Mesenchymal stem cell (in vitro differentiated cells and primary cell): ENCODE results near the gene SH3PXD2A.

ENCODE experiments used
- DNase-seq: peaks from one replicate; pipeline ENCODE4 v3.0.0-alpha.2; 2013
- H2AFZ ChIP-seq: one replicate; pipeline ENCODE4 v1.6.1; 2013; ENCODE audit warnings: low read depth, mild to moderate bottlenecking, control low read depth, inconsistent platforms, low read length, moderate library complexity
- H2AK5ac ChIP-seq: 2 replicates; pipeline ENCODE4 v1.6.1; 2013; ENCODE audit warnings: low read length, moderate library complexity, mild to moderate bottlenecking, inconsistent platforms; ENCODE audit not compliant: severe bottlenecking
- H2BK120ac ChIP-seq: one replicate; pipeline ENCODE4 v1.6.1; 2013; ENCODE audit warnings: low read depth, mild to moderate bottlenecking, inconsistent platforms, low read length, moderate library complexity
- H2BK12ac ChIP-seq, 2 experiments: one replicate each; pipeline ENCODE4 v1.6.1; 2013; ENCODE audit warnings: inconsistent platforms in 2 of 2, low read length in 2 of 2, mild to moderate bottlenecking in 2 of 2, moderate library complexity in 2 of 2, control low read depth in 1 of 2
- H2BK15ac ChIP-seq: one replicate; pipeline ENCODE4 v1.6.1; 2013; ENCODE audit warnings: mild to moderate bottlenecking, low read depth, inconsistent platforms; ENCODE audit not compliant: poor library complexity, severe bottlenecking
- H2BK5ac ChIP-seq: 2 replicates; pipeline ENCODE4 v1.6.1; 2013; ENCODE audit warnings: low read depth, mild to moderate bottlenecking, low read length, control low read depth, inconsistent platforms; ENCODE audit not compliant: poor library complexity, severe bottlenecking
- H3K14ac ChIP-seq, 2 experiments: one replicate each; pipeline ENCODE4 v1.6.1; 2013; ENCODE audit warnings: inconsistent platforms in 2 of 2, low read length in 2 of 2, control low read depth in 1 of 2, mild to moderate bottlenecking in 1 of 2, moderate library complexity in 1 of 2
- H3K18ac ChIP-seq, 2 experiments: one replicate each; pipeline ENCODE4 v1.6.1; 2013; ENCODE audit warnings: inconsistent platforms in 2 of 2, low read length in 2 of 2, control low read depth in 1 of 2, low read depth in 1 of 2, mild to moderate bottlenecking in 1 of 2
- H3K23ac ChIP-seq, 2 experiments: one replicate each; pipeline ENCODE4 v1.6.1; 2013; ENCODE audit warnings: inconsistent platforms in 2 of 2, low read length in 2 of 2, mild to moderate bottlenecking in 2 of 2, moderate library complexity in 2 of 2, control low read depth in 1 of 2
- H3K27ac ChIP-seq: 2 replicates; pipeline ENCODE4 v1.5.1; 2013; ENCODE audit warnings: mild to moderate bottlenecking, moderate library complexity, low read length, control low read depth, inconsistent platforms; ENCODE audit not compliant: poor library complexity, severe bottlenecking
- H3K27me3 ChIP-seq, 2 experiments: 2 replicates each; pipeline versions ENCODE4 v1.6.1 to v1.7.0; 2013; ENCODE audit warnings: low read length in 2 of 2, mild to moderate bottlenecking in 2 of 2, moderate library complexity in 2 of 2, control low read depth in 1 of 2, inconsistent platforms in 1 of 2; ENCODE audit not compliant: control insufficient read depth in 1 of 2, insufficient read depth in 1 of 2
- H3K36me3 ChIP-seq, 2 experiments: 2 replicates each; pipeline versions ENCODE4 v1.6.1 to v1.7.0; 2013; ENCODE audit warnings: low read length in 2 of 2, control low read depth in 1 of 2, inconsistent platforms in 1 of 2, low read depth in 1 of 2, mild to moderate bottlenecking in 1 of 2; ENCODE audit not compliant: insufficient read depth in 2 of 2, control insufficient read depth in 1 of 2
- H3K4ac ChIP-seq, 2 experiments: one replicate each; pipeline ENCODE4 v1.6.1; 2013; ENCODE audit warnings: inconsistent platforms in 2 of 2, low read length in 2 of 2, mild to moderate bottlenecking in 2 of 2, moderate library complexity in 2 of 2, control low read depth in 1 of 2, low read depth in 1 of 2
- H3K4me1 ChIP-seq: 2 replicates; pipeline ENCODE4 v1.6.1; 2013; ENCODE audit warnings: low read depth, low read length, control low read depth; ENCODE audit not compliant: control insufficient read depth, insufficient read depth
- H3K4me2 ChIP-seq: 2 replicates; pipeline ENCODE4 v1.6.1; 2013; ENCODE audit warnings: low read length, mild to moderate bottlenecking, inconsistent platforms; ENCODE audit not compliant: poor library complexity, severe bottlenecking
- H3K4me3 ChIP-seq, 2 experiments: 2 replicates each; pipeline versions ENCODE4 v1.5.1 to v1.7.0; 2013; ENCODE audit warnings: low read length in 2 of 2, mild to moderate bottlenecking in 2 of 2, control low read depth in 1 of 2, low read depth in 1 of 2; ENCODE audit not compliant: insufficient read depth in 1 of 2
- H3K79me1 ChIP-seq: replicated peaks from 2 replicates; pipeline ENCODE4 v1.6.1; 2013; ENCODE audit warnings: mild to moderate bottlenecking, control low read depth, low read length, inconsistent platforms; ENCODE audit not compliant: poor library complexity, severe bottlenecking
- H3K9ac ChIP-seq: 2 replicates; pipeline ENCODE4 v1.7.0; 2013; ENCODE audit warnings: mild to moderate bottlenecking, low read length, moderate library complexity
- H3K9me3 ChIP-seq: 2 replicates; pipeline ENCODE4 v1.7.0; 2013; ENCODE audit warnings: mild to moderate bottlenecking, low read length; ENCODE audit not compliant: control insufficient read depth
- H4K8ac ChIP-seq: one replicate; pipeline ENCODE4 v1.6.1; 2013; ENCODE audit warnings: inconsistent platforms, mild to moderate bottlenecking, low read length, moderate library complexity
- H4K91ac ChIP-seq: one replicate; pipeline ENCODE4 v1.6.1; 2013; ENCODE audit warnings: mild to moderate bottlenecking, low read length, inconsistent platforms
- WGBS: methylation state at CpG from one replicate; pipeline ENCODE4 v1.1.7; 2013; ENCODE audit warnings: mixed read lengths; 5-methylcytosine and 5-hydroxymethylcytosine counted together

Gene SH3PXD2A

GRCh38 chr10:103716206-103717160, 138.9 kb downstream of the SH3PXD2A start:
- Histone ChIP-seq H2AK5ac (no peak overlapping the region), H2AFZ (no peak overlapping the region), H4K8ac (no peak overlapping the region), H3K18ac (peak overlapping the region; percentile 18 to 48), H2BK5ac (no peak overlapping the region), H3K4ac (no peak overlapping the region), H2BK15ac (peak overlapping the region; percentile 73), H3K9me3 (no peaks in the 10 kb centered on the region), H3K79me1 (no peaks in the 10 kb centered on the region), H3K27me3 (no peaks in the 10 kb centered on the region), H2BK120ac (no peak overlapping the region), H3K27ac (no peak overlapping the region), H3K4me2 (no peak overlapping the region), H3K9ac (no peak overlapping the region), H3K36me3 (peaks cover 0 to 15% of the 10 kb centered on the region in 2 experiments), H3K4me3 (no peak overlapping the region), H4K91ac (peak overlapping the region; percentile 35), H3K4me1 (peaks cover 11% of the 10 kb centered on the region), H3K23ac (peak overlapping the region in 1 of 2 experiments; percentile 6), H3K14ac (peak overlapping the region in 1 of 2 experiments; percentile 68), H2BK12ac (peak overlapping the region in 1 of 2 experiments; percentile 42)
- 88% methylated on average over 11 of the region's 11 CpGs for WGBS
- no peak for DNase-seq

GRCh38 chr10:103715430-103715829, 139.9 kb downstream of the SH3PXD2A start:
- H3K4ac ChIP-seq: no peak overlapping the region
- 59% methylated on average over 8 of the region's 8 CpGs for WGBS
- H3K4me2 ChIP-seq: no peak overlapping the region
- H3K36me3 ChIP-seq: peaks cover 0 to 8% of the 10 kb centered on the region in 2 experiments
- H4K91ac ChIP-seq: no peak overlapping the region
- H3K27me3 ChIP-seq: no peaks in the 10 kb centered on the region
- DNase-seq: peak; percentile 85
- no peak overlapping the region for H2AK5ac ChIP-seq
- no peak overlapping the region for H2BK12ac ChIP-seq
- no peak overlapping the region for H2BK5ac ChIP-seq
- no peak overlapping the region for H3K4me3 ChIP-seq
- no peak overlapping the region for H2AFZ ChIP-seq
- H3K79me1 ChIP-seq: no peaks in the 10 kb centered on the region
- peaks cover 9% of the 10 kb centered on the region for H3K4me1 ChIP-seq
- H3K9ac ChIP-seq: peak overlapping the region; percentile 48
- H3K23ac ChIP-seq: no peak overlapping the region
- no peak overlapping the region for H2BK15ac ChIP-seq
- no peak overlapping the region for H2BK120ac ChIP-seq
- H3K27ac ChIP-seq: no peak overlapping the region
- H3K14ac ChIP-seq: peak overlapping the region in 1 of 2 experiments; percentile 48
- H4K8ac ChIP-seq: no peak overlapping the region
- H3K9me3 ChIP-seq: no peaks in the 10 kb centered on the region
- H3K18ac ChIP-seq: peak overlapping the region in 1 of 2 experiments; percentile 21

- H3K4ac ChIP-seq: no peak overlapping the region
- no peaks in the 10 kb centered on the region for H3K79me1 ChIP-seq
- H2BK5ac ChIP-seq: no peak overlapping the region
- H3K36me3 ChIP-seq: peaks cover 0 to 7% of the 10 kb centered on the region in 2 experiments
- H2AFZ ChIP-seq: no peak overlapping the region
- H2BK120ac ChIP-seq: no peak overlapping the region
- peak overlapping the region in 1 of 2 experiments; percentile 16 for H3K18ac ChIP-seq
- DNase-seq: no peak
- H3K9ac ChIP-seq: no peak overlapping the region
- no peak overlapping the region for H3K14ac ChIP-seq
- H4K91ac ChIP-seq: peak overlapping the region; percentile 63
- H2BK15ac ChIP-seq: no peak overlapping the region
- H3K23ac ChIP-seq: peak overlapping the region in 1 of 2 experiments; percentile 75
- no peak overlapping the region for H3K4me2 ChIP-seq
- H3K27me3 ChIP-seq: no peaks in the 10 kb centered on the region
- H2BK12ac ChIP-seq: peak overlapping the region in 1 of 2 experiments; percentile 18
- H3K4me1 ChIP-seq: peaks cover 12% of the 10 kb centered on the region
- 84% methylated on average over 7 of the region's 7 CpGs for WGBS
- H3K9me3 ChIP-seq: no peaks in the 10 kb centered on the region
- H4K8ac ChIP-seq: no peak overlapping the region
- H2AK5ac ChIP-seq: no peak overlapping the region
- H3K27ac ChIP-seq: no peak overlapping the region
- no peak overlapping the region for H3K4me3 ChIP-seq
These were observed 141.0 kb downstream of the SH3PXD2A start for GRCh38 chr10:103714232-103714891.

DNA sequence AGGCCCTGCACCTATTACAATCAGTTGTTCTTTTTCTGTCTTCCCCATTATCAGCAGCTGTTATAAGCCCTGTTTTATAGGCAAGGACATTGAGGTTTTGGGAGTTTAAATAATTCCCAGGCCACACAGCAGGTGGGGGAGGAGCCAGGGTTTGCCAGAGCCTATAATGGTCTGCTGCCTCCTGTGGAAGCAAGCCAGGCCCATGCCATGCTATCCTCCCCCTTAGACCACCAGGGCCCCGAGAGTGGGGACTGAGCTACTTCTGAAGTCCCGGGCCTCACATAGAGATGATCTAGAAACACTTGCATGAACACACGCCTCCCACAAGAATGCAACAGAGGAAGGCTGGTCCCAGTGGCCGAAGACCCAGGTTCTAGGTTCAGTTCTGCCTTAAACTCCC, 141.7 kb downstream of the SH3PXD2A start:
- Histone ChIP-seq H3K79me1 (no peaks in the 10 kb centered on the region), H3K4me2 (no peak overlapping the region), H2BK15ac (peak overlapping the region; percentile 7), H3K27ac (no peak overlapping the region), H2AK5ac (no peak overlapping the region), H3K4me3 (no peak overlapping the region), H2AFZ (no peak overlapping the region), H3K4me1 (peaks cover 14% of the 10 kb centered on the region), H3K18ac (no peak overlapping the region), H2BK5ac (no peak overlapping the region), H2BK120ac (no peak overlapping the region), H4K91ac (no peak overlapping the region), H3K14ac (no peak overlapping the region), H3K9me3 (no peaks in the 10 kb centered on the region), H3K9ac (no peak overlapping the region), H3K23ac (no peak overlapping the region), H4K8ac (no peak overlapping the region), H3K36me3 (peaks cover 0 to under 1% of the 10 kb centered on the region in 2 experiments), H3K27me3 (no peaks in the 10 kb centered on the region), H3K4ac (no peak overlapping the region), H2BK12ac (peak overlapping the region in 1 of 2 experiments; percentile 14)
- WGBS: 81% methylated on average over 3 of the region's 4 CpGs
- no peak for DNase-seq
